ENCODE data around the gene TUBB. TPM values are rescaled to one million over a fixed set of nuclear protein-coding genes. Genes with fewer than 3 reads are reported as not detected.
"Not testable (repeated sequence)": the region's sequence is repeated elsewhere in the genome, so short reads cannot be mapped to it uniquely, and the experiment has no call there.

Gene TUBB
- total RNA-seq, 4 donors from 2014 or later: 184 to 351 (median 236) TPM

GRCh38 chr6:30721198-30722024 lies 1.3 kb downstream of the TUBB start:
- Histone ChIP-seq H3K9me3 (no peaks in the 10 kb centered on the region), H3K4me1 (peaks cover 2 to 76% (median 28%) of the 10 kb centered on the region in 3 donors), H3K4me3 (peak overlapping the region; percentile 91 to 94), H3K27ac (peak overlapping the region; percentile 94 to 99 (median 98)), H3K36me3 (peaks cover 0 to 40% of the 10 kb centered on the region in 2 donors), H3K27me3 (no peaks in the 10 kb centered on the region)
- WGBS, 2 donors (ENCODE audit: low coverage in 1 of 2): 1% methylated on average over 9 to 45 of the region's 71 CpGs
- peak; percentile 58 for TF ChIP-seq POLR2AphosphoS5 (IDR thresholded peaks at IDR 0.05)
- peak; percentile 34 to 52 for TF ChIP-seq POLR2A (IDR thresholded peaks at IDR 0.05)
- TF ChIP-seq, protein P1, sequence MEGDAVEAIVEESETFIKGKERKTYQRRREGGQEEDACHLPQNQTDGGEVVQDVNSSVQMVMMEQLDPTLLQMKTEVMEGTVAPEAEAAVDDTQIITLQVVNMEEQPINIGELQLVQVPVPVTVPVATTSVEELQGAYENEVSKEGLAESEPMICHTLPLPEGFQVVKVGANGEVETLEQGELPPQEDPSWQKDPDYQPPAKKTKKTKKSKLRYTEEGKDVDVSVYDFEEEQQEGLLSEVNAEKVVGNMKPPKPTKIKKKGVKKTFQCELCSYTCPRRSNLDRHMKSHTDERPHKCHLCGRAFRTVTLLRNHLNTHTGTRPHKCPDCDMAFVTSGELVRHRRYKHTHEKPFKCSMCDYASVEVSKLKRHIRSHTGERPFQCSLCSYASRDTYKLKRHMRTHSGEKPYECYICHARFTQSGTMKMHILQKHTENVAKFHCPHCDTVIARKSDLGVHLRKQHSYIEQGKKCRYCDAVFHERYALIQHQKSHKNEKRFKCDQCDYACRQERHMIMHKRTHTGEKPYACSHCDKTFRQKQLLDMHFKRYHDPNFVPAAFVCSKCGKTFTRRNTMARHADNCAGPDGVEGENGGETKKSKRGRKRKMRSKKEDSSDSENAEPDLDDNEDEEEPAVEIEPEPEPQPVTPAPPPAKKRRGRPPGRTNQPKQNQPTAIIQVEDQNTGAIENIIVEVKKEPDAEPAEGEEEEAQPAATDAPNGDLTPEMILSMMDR (IDR thresholded peaks at IDR 0.05): peak in 3 of 4 experiments; percentile 56 to 67 (median 62)
- no peak for TF ChIP-seq EP300 (IDR thresholded peaks at IDR 0.05)
- ATAC-seq: peak; percentile 55

DNA sequence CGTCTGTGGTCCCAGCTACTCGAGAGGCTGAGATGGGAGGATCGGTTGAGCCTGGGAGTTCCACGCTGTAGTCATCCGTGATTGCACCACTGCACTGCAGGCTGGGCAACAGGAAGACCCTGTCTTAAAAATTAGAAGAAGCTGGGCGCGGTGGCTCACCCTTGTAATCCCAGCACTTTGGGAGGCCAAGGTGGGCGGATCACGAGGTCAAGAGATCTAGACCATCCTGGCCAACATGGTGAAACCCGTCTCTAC lies 1.8 kb downstream of the TUBB start:
- Histone ChIP-seq H3K4me3 (peak overlapping the region; percentile 36 to 91), H3K4me1 (peaks cover 2 to 74% (median 26%) of the 10 kb centered on the region in 3 donors), H3K36me3 (peaks cover 0 to 45% of the 10 kb centered on the region in 2 donors), H3K27ac (peak overlapping the region; percentile 78 to 99 (median 96))
- not testable (repeated sequence) for H3K9me3 ChIP-seq, H3K27me3 ChIP-seq, ATAC-seq
- 4 to 7% methylated on average over 3 to 7 of the region's 10 CpGs for WGBS, 2 donors (ENCODE audit: low coverage in 1 of 2)

GRCh38 chr6:30722280-30723112 lies 2.3 kb downstream of the TUBB start:
- Histone ChIP-seq H3K4me3 (peak overlapping the region; percentile 36 to 91), H3K27ac (peak overlapping the region; percentile 78 to 99 (median 96)), H3K27me3 (no peaks in the 10 kb centered on the region), H3K36me3 (peaks cover 0 to 51% of the 10 kb centered on the region in 2 donors), H3K4me1 (peaks cover 2 to 80% (median 26%) of the 10 kb centered on the region in 3 donors), H3K9me3 (no peaks in the 10 kb centered on the region)
- 6 to 24% methylated on average over 3 to 23 of the region's 27 CpGs for WGBS, 2 donors (ENCODE audit: low coverage in 1 of 2)
- TF ChIP-seq, protein P1 (IDR thresholded peaks at IDR 0.05): peak; percentile 96 to 99 (median 98)
- TF ChIP-seq POLR2AphosphoS5 (IDR thresholded peaks at IDR 0.05): peak; percentile 65
- no peak for TF ChIP-seq POLR2A (IDR thresholded peaks at IDR 0.05)
- no peak for TF ChIP-seq EP300 (IDR thresholded peaks at IDR 0.05)
- no peak for ATAC-seq

GRCh38 chr6:30723159-30723842 lies 3.1 kb downstream of the TUBB start:
- WGBS, 2 donors (ENCODE audit: low coverage in 1 of 2): 31 to 42% methylated on average over 8 of the region's 16 CpGs
- not testable (repeated sequence) for H3K9me3 ChIP-seq, H3K27me3 ChIP-seq, ATAC-seq, H3K4me3 ChIP-seq
- peaks cover 0 to 59% of the 10 kb centered on the region in 2 donors for H3K36me3 ChIP-seq
- peak overlapping the region in 3 of 4 donors; percentile 94 to 99 (median 97) for H3K27ac ChIP-seq
- H3K4me1 ChIP-seq: peaks cover 2 to 81% (median 22%) of the 10 kb centered on the region in 3 donors

- not testable (repeated sequence) for H3K4me3 ChIP-seq, H3K9me3 ChIP-seq, ATAC-seq, H3K27me3 ChIP-seq
- H3K27ac ChIP-seq: peak overlapping the region in 3 of 4 donors; percentile 94 to 99 (median 97)
- H3K36me3 ChIP-seq: peaks cover 0 to 67% of the 10 kb centered on the region in 2 donors
- H3K4me1 ChIP-seq: peaks cover 2 to 75% (median 19%) of the 10 kb centered on the region in 3 donors
- WGBS, 2 donors (ENCODE audit: low coverage in 1 of 2): 43 to 71% methylated on average over 6 to 11 of the region's 29 CpGs
- TF ChIP-seq, protein P1 (IDR thresholded peaks at IDR 0.05): peak in 1 of 4 experiments; percentile 14
- peak; percentile 7 for TF ChIP-seq POLR2AphosphoS5 (IDR thresholded peaks at IDR 0.05)
Measured at GRCh38 chr6:30723843-30724741, 3.9 kb downstream of the TUBB start.
